IMR-90 (cell line): Measurements from ENCODE around the gene SNTG2. TPM values are rescaled to one million over a fixed set of nuclear protein-coding genes. Genes with fewer than 3 reads are reported as not detected.

ENCODE experiments used
- ATAC-seq: fragments of 200-7000 bp; cut with Tn5 transposase; 2 replicates; pipeline ENCODE4 v1.9.1; 2020; ENCODE audit warnings: low read depth, mild to moderate bottlenecking, moderate library complexity
- BruUV-seq: library from RNA; stranded (reverse); fragments of 400-500 nt; replicated peaks from 2 replicates; lab custom pipeline; 2021; lab: Mats Ljungman, UMichigan
- CTCF ChIA-PET: fragments of 300-600 bp; formaldehyde crosslinking; extraction: SDS; loops from one replicate; lab custom pipeline; 2021; ENCODE audit warnings: antibody characterized with exemption; lab: Yijun Ruan, JAX
- POLR2A ChIA-PET: fragments of 300-600 bp; sonication (Branson Sonifier 250); formaldehyde crosslinking; loops from one replicate; lab custom pipeline; 2022; ENCODE audit warnings: antibody characterized with exemption; ENCODE audit not compliant: unreplicated experiment; lab: Charles Lee
- DNase-seq: peaks from one replicate; pipeline ENCODE4 v3.0.0; 2013
- H2AFZ ChIP-seq: replicated peaks from 2 replicates; pipeline ENCODE3; 2013; ENCODE audit warnings: low read length, mild to moderate bottlenecking; ENCODE audit not compliant: poor library complexity
- H2AK5ac ChIP-seq: 2 replicates; pipeline ENCODE4 v1.6.1; 2013; ENCODE audit warnings: low read depth, low read length, inconsistent platforms
- H2AK9ac ChIP-seq: replicated peaks from 2 replicates; pipeline ENCODE3; 2013; ENCODE audit warnings: mild to moderate bottlenecking, low read depth, low read length, moderate library complexity; ENCODE audit not compliant: poor library complexity
- H2BK120ac ChIP-seq: 2 replicates; pipeline ENCODE4 v1.6.1; 2013; ENCODE audit warnings: low read depth, low read length, inconsistent platforms
- H2BK15ac ChIP-seq: 3 replicates; pipeline ENCODE4 v1.6.1; 2013; ENCODE audit warnings: low read depth, low read length, inconsistent platforms
- H2BK20ac ChIP-seq: 2 replicates; pipeline ENCODE4 v1.6.1; 2013; ENCODE audit warnings: low read depth, mild to moderate bottlenecking, inconsistent platforms, low read length, moderate library complexity
- H2BK5ac ChIP-seq: 2 replicates; pipeline ENCODE4 v1.6.1; 2013; ENCODE audit warnings: mild to moderate bottlenecking, low read depth, low read length, inconsistent platforms; ENCODE audit not compliant: poor library complexity, severe bottlenecking
- H3K14ac ChIP-seq: replicated peaks from 2 replicates; pipeline ENCODE4 v1.6.1; 2013; ENCODE audit warnings: low read depth, low read length, inconsistent platforms
- H3K18ac ChIP-seq: 2 replicates; pipeline ENCODE4 v1.6.1; 2013; ENCODE audit warnings: low read depth, low read length, control low read depth
- H3K23ac ChIP-seq: 2 replicates; pipeline ENCODE4 v1.6.1; 2013; ENCODE audit warnings: low read depth, low read length, inconsistent platforms
- H3K27ac ChIP-seq: 2 replicates; pipeline ENCODE4 v1.5.1; 2013; ENCODE audit warnings: mild to moderate bottlenecking, control low read depth, low read length; ENCODE audit not compliant: insufficient read depth
- H3K27me3 ChIP-seq: 2 replicates; pipeline ENCODE4 v1.6.1; 2013; ENCODE audit warnings: low read length; ENCODE audit not compliant: control insufficient read depth, insufficient read depth
- H3K36me3 ChIP-seq: 2 replicates; pipeline ENCODE4 v1.6.1; 2013; ENCODE audit warnings: low read length, mixed read lengths; ENCODE audit not compliant: control insufficient read depth, insufficient read depth
- H3K4ac ChIP-seq: 2 replicates; pipeline ENCODE4 v1.6.1; 2013; ENCODE audit warnings: low read depth, low read length, inconsistent platforms
- H3K4me1 ChIP-seq: 2 replicates; pipeline ENCODE4 v1.6.1; 2013; ENCODE audit warnings: low read length, mixed read lengths; ENCODE audit not compliant: control insufficient read depth, insufficient read depth
- H3K4me2 ChIP-seq: 2 replicates; pipeline ENCODE4 v1.6.1; 2013; ENCODE audit warnings: low read depth, mild to moderate bottlenecking, control low read depth, low read length, moderate library complexity
- H3K4me3 ChIP-seq: 2 replicates; pipeline ENCODE4 v1.5.1; 2013; ENCODE audit warnings: low read depth, mild to moderate bottlenecking, control low read depth, low read length, moderate library complexity; ENCODE audit not compliant: insufficient read depth
- H3K56ac ChIP-seq: 2 replicates; pipeline ENCODE4 v1.6.1; 2013; ENCODE audit warnings: low read length, inconsistent platforms; ENCODE audit not compliant: insufficient read depth; ENCODE audit errors: extremely low read depth
- H3K79me1 ChIP-seq, 2 experiments: 2 replicates each; pipeline ENCODE4 v1.6.1; 2013; ENCODE audit warnings: low read length in 2 of 2, inconsistent platforms in 1 of 2, low read depth in 1 of 2
- H3K9ac ChIP-seq: 2 replicates; pipeline ENCODE4 v1.6.1; 2013; ENCODE audit warnings: low read depth, low read length, control low read depth
- H3K9me1 ChIP-seq: 2 replicates; pipeline ENCODE4 v1.6.1; 2013; ENCODE audit warnings: low read length, inconsistent platforms; ENCODE audit not compliant: insufficient read depth
- H3K9me3 ChIP-seq: 2 replicates; pipeline ENCODE4 v1.6.1; 2013; ENCODE audit warnings: low read length; ENCODE audit not compliant: control insufficient read depth, insufficient read depth
- H4K20me1 ChIP-seq: 2 replicates; pipeline ENCODE4 v1.6.1; 2013; ENCODE audit warnings: low read length, inconsistent platforms; ENCODE audit not compliant: insufficient read depth
- H4K5ac ChIP-seq: 2 replicates; pipeline ENCODE4 v1.6.1; 2013; ENCODE audit warnings: mild to moderate bottlenecking, low read depth, low read length, control low read depth
- H4K8ac ChIP-seq, 2 experiments: 2 replicates each; pipeline ENCODE4 v1.6.1; 2013; ENCODE audit warnings: low read depth in 2 of 2, low read length in 2 of 2, control low read depth in 1 of 2, inconsistent platforms in 1 of 2
- H4K91ac ChIP-seq: 2 replicates; pipeline ENCODE4 v1.6.1; 2013; ENCODE audit warnings: low read depth, low read length, inconsistent platforms; ENCODE audit not compliant: insufficient read depth
- BHLHE40 ChIP-seq: fragments of 150-350 bp; IDR thresholded peaks from 2 replicates; pipeline ENCODE4 v1.6.1; 2016; ENCODE audit warnings: mild to moderate bottlenecking, low read depth, low read length
- CTCF ChIP-seq: conservative IDR thresholded peaks from 2 replicates; pipeline ENCODE4 v1.5.1; 2012; ENCODE audit warnings: mild to moderate bottlenecking, low read depth, low read length, improper control_type of control experiment
- FOS ChIP-seq: fragments of 150-350 bp; IDR thresholded peaks from 2 replicates; pipeline ENCODE4 v1.6.1; 2016; ENCODE audit warnings: low read depth, low read length
- MAFK ChIP-seq: IDR thresholded peaks from 2 replicates; pipeline ENCODE4 v1.6.1; 2012; ENCODE audit warnings: low read depth, low read length, improper control_type of control experiment
- MAZ ChIP-seq: IDR thresholded peaks from 2 replicates; pipeline ENCODE4 v1.6.1; 2012; ENCODE audit warnings: low read depth, mild to moderate bottlenecking, low read length, improper control_type of control experiment, moderate library complexity, borderline replicate concordance
- MXI1 ChIP-seq: IDR thresholded peaks from 2 replicates; pipeline ENCODE4 v1.6.1; 2012; ENCODE audit warnings: low read depth, mild to moderate bottlenecking, low read length, moderate library complexity, borderline replicate concordance
- NFE2L2 ChIP-seq: fragments of 150-350 bp; IDR thresholded peaks from 2 replicates; pipeline ENCODE4 v1.6.1; 2016; ENCODE audit warnings: low read depth, mild to moderate bottlenecking, low read length
- POLR2A ChIP-seq: IDR thresholded peaks from 2 replicates; pipeline ENCODE4 v1.6.1; 2012; ENCODE audit warnings: mild to moderate bottlenecking, low read depth, low read length
- RAD21 ChIP-seq: IDR thresholded peaks from 2 replicates; pipeline ENCODE4 v1.6.1; 2012; ENCODE audit warnings: low read length, improper control_type of control experiment
- RCOR1 ChIP-seq: IDR thresholded peaks from 2 replicates; pipeline ENCODE4 v1.6.1; 2012; ENCODE audit warnings: mild to moderate bottlenecking, low read length, improper control_type of control experiment; ENCODE audit not compliant: insufficient replicate concordance
- RFX5 ChIP-seq: IDR thresholded peaks from 2 replicates; pipeline ENCODE4 v1.8.0; 2012; ENCODE audit warnings: low read depth, mild to moderate bottlenecking, low read length, moderate library complexity
- SMC3 ChIP-seq: fragments of 150-350 bp; IDR thresholded peaks from 2 replicates; pipeline ENCODE4 v1.6.1; 2016; ENCODE audit warnings: low read depth, mild to moderate bottlenecking, antibody characterized with exemption, low read length, moderate library complexity
- USF2 ChIP-seq: fragments of 150-350 bp; IDR thresholded peaks from 2 replicates; pipeline ENCODE4 v1.6.1; 2017; ENCODE audit warnings: mild to moderate bottlenecking, antibody characterized with exemption, low read length, low read depth
- WGBS, 2 experiments: methylation state at CpG; one replicate each; pipeline versions ENCODE4 v1.1.5 to v1.1.7; 2013; ENCODE audit warnings: missing lambda C conversion rate in 2 of 2; ENCODE audit not compliant: insufficient read length in 1 of 2; ENCODE audit errors: extremely low coverage in 2 of 2; 5-methylcytosine and 5-hydroxymethylcytosine counted together
- dilution Hi-C: fragments of 300-500 bp; cut with HindIII; formaldehyde crosslinking; loops from one replicate; pipeline ENCODE4 v1.14.3; 2018; ENCODE audit warnings: low sequenced_read_pairs; ENCODE audit not compliant: unreplicated experiment
- in situ Hi-C: fragments of 300-500 bp; cut with MboI; formaldehyde crosslinking; loops from 3 replicates; pipeline ENCODE4 v1.14.3; 2019; ENCODE audit warnings: low sequenced_read_pairs, inconsistent platforms, mixed read lengths
- intact Hi-C: fragments of 100-400 bp; cut with micrococcal nuclease; formaldehyde crosslinking; loops from 2 replicates; pipeline ENCODE4 v1.10.0; 2022
- polyA plus RNA-seq, 3 experiments: library from polyadenylated mRNA; depleted of rRNA; stranded (reverse); fragments of >200 nt; gene quantifications; 2 replicates each; pipeline ENCODE4 v1.2.3, GENCODE V29; 2012; ENCODE audit warnings: low replicate concordance in 1 of 3
- total RNA-seq: library from RNA; depleted of rRNA; stranded (reverse); fragments of >200 nt; gene quantifications from 2 replicates; pipeline ENCODE4 v1.2.3, GENCODE V29; 2012
- TF ChIP-seq, protein P1 (sequence below): fragments of 150-350 bp; IDR thresholded peaks from 2 replicates; pipeline ENCODE4 v1.6.1; 2016; ENCODE audit warnings: low read depth, mild to moderate bottlenecking, low read length, moderate library complexity, borderline replicate concordance

SNTG2 gene
- total and polyA plus RNA-seq, 2 of the 4 experiments (the other 2 are of a cell fraction): under 0.01 to 0.17 TPM

GRCh38 chr2:920999-921398 is 29.6 kb upstream of the SNTG2 start:
- ChIA-PET POLR2A (no interaction called here), CTCF (no interaction called here)
- H3K9me1 ChIP-seq: no peaks in the 10 kb centered on the region
- no peak overlapping the region for H4K5ac ChIP-seq
- peaks cover 8% of the 10 kb centered on the region for H3K9me3 ChIP-seq
- dilution Hi-C loops: no loop called here
- no peak overlapping the region for H4K8ac ChIP-seq
- no peak overlapping the region for H2AK5ac ChIP-seq
- no peak for TF ChIP-seq RCOR1
- TF ChIP-seq, protein P1, sequence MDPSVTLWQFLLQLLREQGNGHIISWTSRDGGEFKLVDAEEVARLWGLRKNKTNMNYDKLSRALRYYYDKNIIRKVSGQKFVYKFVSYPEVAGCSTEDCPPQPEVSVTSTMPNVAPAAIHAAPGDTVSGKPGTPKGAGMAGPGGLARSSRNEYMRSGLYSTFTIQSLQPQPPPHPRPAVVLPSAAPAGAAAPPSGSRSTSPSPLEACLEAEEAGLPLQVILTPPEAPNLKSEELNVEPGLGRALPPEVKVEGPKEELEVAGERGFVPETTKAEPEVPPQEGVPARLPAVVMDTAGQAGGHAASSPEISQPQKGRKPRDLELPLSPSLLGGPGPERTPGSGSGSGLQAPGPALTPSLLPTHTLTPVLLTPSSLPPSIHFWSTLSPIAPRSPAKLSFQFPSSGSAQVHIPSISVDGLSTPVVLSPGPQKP: no peak
- TF ChIP-seq USF2: no peak
- no peak for TF ChIP-seq MAZ
- no peak for TF ChIP-seq RAD21
- TF ChIP-seq FOS: no peak
- no peak for TF ChIP-seq SMC3
- TF ChIP-seq MAFK: no peak
- TF ChIP-seq MXI1: no peak
- TF ChIP-seq RFX5: no peak
- no peak for TF ChIP-seq BHLHE40
- no peak for TF ChIP-seq CTCF
- TF ChIP-seq NFE2L2: no peak
- no peak for TF ChIP-seq POLR2A
- H3K79me1 ChIP-seq: no peaks in the 10 kb centered on the region
- in situ Hi-C loops: no loop called here
- H3K36me3 ChIP-seq: no peaks in the 10 kb centered on the region
- 20% methylated on average over 1 of the region's 13 CpGs; no CpG with 5 or more reads in 1 of the 2 experiments for WGBS, 2 experiments
- H3K4me3 ChIP-seq: no peak overlapping the region
- no TSS peak for BruUV-seq
- H4K20me1 ChIP-seq: no peaks in the 10 kb centered on the region
- no peak overlapping the region for H2AFZ ChIP-seq
- no peak overlapping the region for H2BK15ac ChIP-seq
- no peak overlapping the region for H4K91ac ChIP-seq
- no peak overlapping the region for H2BK20ac ChIP-seq
- H3K4me1 ChIP-seq: no peaks in the 10 kb centered on the region
- ATAC-seq (no peak), DNase-seq (no peak)
- no peak overlapping the region for H3K4me2 ChIP-seq
- H2BK5ac ChIP-seq: no peak overlapping the region
- H3K27ac ChIP-seq: no peak overlapping the region
- no peak overlapping the region for H3K9ac ChIP-seq
- H3K18ac ChIP-seq: no peak overlapping the region
- no peak overlapping the region for H3K14ac ChIP-seq
- H3K4ac ChIP-seq: no peak overlapping the region
- H3K56ac ChIP-seq: no peak overlapping the region
- no peak overlapping the region for H2BK120ac ChIP-seq
- H2AK9ac ChIP-seq: no peak overlapping the region
- no peak overlapping the region for H3K23ac ChIP-seq
- intact Hi-C loops: no loop called here
- H3K27me3 ChIP-seq: no peaks in the 10 kb centered on the region
